NOMO-1 (cell line): ENCODE results near the gene PATJ.
"Not testable (repeated sequence)": the region's sequence is repeated elsewhere in the genome, so short reads cannot be mapped to it uniquely, and the experiment has no call there.

Source experiments
- DNase-seq, 2 experiments: peaks; one replicate each; lab custom pipeline; 2025; ENCODE audit not compliant: unreplicated experiment in 2 of 2; lab: John Stamatoyannopoulos, UW

PATJ gene

DNA sequence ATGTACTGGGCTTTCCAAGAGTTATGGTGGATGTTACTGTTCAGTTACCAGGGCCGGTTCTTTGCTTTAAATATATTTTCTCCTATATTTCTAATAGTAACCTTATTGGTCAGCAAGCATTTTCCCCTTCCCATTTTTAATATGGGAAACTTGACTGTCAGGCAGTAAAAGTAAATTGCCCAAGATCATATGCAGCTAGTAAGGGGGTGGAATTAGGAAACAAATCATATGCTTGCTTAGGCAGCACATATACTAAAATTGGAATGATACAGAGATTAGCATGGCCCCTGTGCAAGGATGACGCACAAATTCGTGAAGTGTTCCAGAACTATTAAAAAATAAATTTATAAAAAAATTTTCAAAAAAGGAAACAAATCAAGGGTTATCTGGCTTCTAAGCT is 73.9 kb downstream of the PATJ start:
- no peak for DNase-seq

DNA sequence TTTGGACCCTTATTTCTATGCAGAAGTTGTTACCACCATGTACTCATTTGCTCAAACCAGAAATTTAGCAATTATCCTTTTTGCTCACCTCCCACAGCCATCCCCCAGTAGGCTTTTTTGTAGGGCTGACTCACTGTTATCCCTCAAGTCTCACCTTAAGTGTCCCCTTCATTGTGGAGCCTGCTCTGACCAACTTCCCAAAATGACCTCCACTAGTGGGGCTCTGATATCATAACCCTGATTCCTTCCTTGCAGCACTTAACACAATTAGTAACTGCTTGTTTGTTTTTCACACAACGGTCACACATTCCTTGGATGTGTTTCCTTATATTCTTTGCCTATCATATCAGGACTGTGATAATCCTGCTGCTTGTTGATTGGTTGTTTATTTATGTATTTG is 76.7 kb downstream of the PATJ start:
- no peak for DNase-seq

DNA sequence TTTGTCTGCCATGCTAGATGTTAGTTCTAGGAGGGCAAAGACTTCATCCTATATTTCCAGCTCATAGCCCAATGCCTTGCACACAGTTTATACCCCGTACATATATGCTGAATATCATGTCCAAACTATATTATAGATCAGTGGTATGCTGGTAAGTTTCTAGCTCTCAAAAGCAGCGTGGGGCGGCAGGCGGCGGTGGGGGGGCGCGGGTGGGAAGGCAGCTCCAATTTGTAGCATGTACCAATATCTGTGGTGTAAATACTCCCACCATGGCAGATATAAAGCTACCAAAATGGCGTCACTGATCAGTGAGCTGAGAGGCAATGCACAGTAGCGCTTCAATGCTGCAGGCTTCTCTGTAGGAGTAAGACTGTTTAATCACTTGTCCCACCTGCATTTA is 77.1 kb downstream of the PATJ start:
- no peak for DNase-seq

DNA sequence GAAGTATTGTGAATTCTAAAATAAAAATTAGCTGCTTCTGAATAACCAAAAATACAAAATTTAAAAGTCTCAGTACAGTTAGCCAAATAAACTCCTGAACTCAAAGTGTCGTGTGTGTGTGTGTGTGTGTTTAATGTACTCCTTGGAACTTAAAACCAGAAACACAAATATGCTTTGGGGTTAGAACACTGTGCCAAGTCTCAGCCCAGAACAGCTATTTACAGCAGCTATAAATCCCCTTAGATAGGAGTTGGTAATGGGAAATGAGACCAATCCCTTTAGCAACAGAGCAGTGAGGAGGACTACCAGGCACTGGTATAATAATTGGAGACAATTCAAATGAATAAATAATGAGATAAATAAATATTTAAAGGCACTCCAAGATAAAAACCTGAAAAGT is 83.1 kb downstream of the PATJ start:
- no peak for DNase-seq

DNA sequence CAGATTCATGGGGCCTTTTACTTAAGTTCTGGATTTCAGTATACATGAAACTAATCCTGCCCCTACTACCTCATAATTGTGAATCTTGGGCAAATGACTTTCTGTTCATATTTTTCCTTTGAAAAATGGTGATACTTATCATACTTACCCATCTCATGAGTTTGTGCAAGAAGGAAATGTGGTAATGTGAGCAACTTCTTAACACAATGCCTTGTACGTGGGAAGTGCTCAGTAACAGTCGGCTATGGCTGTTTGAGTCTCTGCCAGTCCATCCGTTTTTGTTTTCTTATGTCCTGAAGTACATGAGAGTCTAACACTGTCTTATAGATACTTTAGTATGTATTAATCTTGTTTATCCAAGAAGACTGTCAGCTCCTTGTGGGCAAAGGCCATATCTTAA is 86.5 kb downstream of the PATJ start:
- DNase-seq = peak; percentile 38 to 60

DNA sequence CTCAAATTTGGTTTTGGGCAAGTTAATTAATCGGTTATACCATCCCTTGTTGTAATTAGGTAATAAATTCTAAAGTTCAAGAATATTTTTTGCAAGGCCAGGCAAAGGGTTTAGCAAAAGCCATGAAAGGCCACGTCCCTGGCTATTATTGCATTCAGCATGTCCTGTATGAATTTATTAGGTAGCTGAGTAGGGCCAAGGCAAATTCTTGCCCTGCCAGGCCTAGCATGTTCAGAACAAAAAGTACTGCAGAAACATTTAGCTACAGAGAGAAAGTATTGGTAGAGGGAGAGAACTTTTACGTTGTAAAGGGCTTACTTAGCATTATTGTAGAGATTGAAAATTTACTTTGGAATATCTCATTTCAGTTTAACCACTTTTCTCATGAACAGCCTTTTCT is 94.4 kb downstream of the PATJ start:
- DNase-seq = no peak

DNA sequence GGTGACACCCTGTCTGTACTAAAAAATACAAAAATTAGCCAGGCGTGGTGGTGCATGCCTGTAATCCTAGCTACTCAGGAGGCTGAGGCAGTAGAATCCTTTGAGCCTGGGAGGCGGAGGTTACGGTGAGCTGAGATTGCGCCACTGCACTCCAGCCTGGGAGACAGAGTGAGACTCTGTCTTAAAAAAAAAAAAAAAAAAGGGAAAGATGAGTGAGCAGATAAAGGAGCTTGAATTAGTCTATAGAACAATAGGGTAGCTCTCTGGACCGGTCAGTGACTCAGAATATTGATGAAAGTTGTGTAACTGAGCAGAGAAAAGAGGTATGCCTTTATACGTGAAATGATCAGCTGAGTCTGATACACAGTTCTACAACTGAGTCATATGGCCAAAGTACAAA is 95.3 kb downstream of the PATJ start:
- not testable (repeated sequence) for DNase-seq

DNA sequence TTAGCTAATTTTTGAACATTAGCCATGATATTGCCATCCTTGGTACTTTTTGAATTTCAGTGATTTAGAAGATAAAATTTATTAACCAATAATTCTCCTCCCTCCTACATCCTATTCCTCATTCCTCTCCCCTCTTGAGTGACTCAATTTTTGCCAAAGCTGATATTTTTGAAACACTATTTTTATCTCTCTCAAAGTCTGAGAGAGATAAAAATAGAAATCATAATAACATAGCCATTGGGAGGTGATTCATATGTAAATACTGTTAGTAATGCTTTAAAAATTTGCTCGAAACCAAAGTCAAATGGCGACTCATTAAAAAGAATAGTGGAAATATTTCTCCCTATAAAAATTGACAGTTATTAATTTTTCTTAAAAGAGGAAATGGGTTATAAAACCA is 97.4 kb downstream of the PATJ start:
- DNase-seq = no peak

DNA sequence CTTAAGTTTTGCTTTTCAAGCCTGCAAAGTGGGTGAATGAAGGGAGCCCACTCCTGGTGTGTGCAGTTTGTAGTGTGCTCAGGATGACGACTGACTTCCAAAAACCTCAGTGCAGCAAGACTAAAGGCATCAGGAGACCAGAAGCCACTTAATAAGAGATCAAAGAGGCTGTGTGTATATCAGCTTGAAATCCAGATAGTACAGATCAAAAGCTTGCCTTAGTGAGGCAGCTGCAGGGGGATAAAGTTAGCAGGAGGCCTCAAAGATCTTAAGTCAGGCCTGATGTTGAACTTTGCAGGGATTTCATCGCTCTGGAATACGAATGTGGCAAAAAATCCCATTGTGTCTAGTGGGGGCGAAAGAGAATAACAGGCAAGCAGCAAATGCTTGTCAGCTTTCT is 99.8 kb downstream of the PATJ start:
- DNase-seq = no peak

DNA sequence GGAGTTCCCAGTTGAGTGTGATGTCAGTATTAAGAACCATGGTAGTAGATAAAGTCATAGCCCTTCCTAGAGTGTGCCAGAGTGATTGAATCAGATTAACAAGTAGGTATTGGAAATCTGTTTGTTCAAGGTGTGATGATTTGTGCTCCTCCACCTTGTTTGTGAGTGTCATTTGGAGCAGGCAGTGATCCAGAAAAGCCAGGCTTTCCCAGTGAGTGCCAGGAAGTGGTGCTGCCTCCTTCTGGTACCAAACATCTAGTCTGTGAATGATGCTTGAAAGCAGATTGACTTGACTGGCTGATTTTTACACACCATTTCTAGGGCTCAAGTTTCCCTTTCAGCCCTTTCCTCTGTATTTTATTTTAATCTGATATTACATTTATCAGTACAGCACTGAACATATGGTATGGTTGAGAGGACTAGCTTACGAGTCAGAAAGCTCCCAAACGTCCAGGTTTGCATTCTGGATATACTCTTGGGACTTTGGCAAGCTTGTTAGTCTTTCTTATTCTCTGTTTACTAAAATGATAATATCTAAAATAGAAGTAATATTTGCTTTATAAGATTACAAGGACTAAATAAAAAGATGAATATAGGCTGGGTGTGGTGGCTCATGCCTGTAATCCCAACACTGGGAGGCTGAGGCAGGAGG is 100.7 kb downstream of the PATJ start:
- DNase-seq = no peak

DNA sequence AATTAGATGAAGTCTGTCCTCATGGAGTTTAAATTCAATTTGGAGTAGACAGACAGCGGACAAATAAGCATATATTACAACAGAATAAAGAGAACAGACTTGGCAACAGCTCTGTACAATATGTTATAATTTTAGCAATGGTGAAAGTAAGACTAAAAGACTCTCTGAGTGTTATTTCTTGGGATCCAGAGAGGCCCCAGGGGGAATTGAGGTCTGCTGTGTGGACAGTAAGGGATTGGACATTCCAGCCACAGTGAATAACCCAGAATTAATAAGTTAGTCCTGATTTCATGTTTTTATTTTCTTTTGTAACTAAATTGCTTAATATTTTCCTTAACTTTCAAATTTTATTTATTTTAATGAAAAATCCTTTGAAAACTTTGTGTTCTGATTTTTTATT is 101.7 kb downstream of the PATJ start:
- DNase-seq = no peak

DNA sequence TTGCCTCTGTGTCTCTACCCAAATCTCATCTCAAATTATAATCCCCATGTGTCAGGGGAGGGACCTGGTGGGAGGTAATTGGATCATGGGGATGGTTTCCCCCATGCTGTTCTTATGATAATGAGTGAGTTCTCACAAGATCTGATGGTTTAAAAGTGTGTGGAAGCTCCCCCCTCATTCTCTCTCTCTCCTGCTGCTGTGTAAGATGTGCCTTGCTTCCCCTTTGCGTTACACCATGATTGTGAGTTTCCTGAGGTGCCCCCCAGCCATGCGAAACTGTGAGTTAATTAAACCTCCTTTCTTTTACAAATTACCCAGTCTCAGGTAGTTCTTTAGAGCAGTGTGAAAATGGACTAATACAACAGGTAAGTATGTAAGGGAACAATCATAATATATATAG is 102.4 kb downstream of the PATJ start:
- not testable (repeated sequence) for DNase-seq

DNA sequence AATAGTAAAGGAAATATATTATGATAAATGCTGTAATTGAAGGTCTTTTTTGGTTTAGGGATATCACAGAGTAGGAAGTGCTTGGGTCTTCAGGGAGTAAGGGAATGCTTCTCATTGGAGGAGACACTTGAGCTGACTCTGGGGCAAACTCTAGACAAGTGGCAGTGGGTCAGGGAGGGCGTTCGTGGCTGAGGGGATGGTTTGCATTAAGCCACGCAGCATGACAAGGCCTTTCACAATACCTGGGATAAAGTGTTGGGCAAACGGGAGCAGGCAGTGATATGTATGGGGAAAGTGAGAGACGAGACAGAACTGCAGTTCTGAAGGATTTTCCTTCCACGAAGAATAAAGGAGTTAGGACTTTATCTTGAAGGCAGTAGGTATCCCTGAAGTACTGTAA is 109.0 kb downstream of the PATJ start:
- DNase-seq = no peak

DNA sequence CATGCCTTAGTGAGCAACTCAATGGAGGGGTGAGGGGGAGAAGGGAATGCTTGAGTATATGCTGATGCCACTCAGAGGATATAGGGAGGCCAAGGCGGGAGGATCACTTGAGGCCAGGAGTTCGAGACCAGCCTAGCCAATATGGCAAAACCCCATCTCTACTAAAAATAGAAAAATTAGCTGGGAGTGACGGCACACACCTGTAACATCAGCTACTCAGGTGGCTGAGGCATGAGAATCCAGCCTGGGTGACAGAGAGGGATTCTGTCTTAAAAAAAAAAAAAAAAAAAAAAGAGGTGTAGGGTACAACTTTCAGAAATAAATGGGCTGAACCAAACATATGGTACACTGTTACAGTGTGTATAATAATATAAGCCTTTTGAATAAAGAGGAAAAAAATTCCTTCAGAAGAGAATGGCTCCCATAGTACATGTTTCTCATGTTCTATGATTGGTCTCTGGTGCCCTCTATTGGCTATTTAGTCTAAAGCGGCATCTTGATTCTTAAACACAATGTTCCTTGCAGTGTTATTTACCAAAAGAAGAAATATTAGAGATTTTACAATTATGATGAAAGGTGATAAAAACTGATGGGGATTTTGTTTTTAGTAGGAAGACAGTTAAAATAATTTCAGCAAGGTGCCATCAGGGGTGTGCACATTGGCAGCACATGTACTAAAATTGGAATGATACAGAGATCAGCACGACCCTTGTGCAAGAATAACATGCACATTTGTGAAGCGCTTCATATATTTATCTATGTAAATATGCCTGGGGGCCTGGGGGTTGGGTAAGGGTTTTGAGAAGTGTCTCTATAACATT is 109.8 kb downstream of the PATJ start:
- DNase-seq = peak in 1 of 2 experiments; percentile 51

DNA sequence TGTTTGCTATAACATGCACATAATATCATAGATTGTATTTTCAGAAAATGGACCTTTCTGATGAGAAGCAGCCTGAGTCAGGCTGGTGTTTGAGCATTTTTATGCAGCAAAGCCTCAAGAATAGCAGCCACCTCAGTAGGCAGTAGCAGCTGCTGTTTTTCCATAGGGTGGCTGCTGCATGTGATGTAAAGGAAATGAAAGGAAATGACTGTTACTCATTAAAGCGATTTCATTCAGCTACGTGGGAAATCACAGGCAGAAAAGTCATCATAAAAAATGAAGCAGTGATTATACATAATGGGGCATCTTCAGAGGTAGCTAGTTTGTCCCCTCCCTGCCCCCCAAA is 110.4 kb downstream of the PATJ start:
- no peak for DNase-seq

DNA sequence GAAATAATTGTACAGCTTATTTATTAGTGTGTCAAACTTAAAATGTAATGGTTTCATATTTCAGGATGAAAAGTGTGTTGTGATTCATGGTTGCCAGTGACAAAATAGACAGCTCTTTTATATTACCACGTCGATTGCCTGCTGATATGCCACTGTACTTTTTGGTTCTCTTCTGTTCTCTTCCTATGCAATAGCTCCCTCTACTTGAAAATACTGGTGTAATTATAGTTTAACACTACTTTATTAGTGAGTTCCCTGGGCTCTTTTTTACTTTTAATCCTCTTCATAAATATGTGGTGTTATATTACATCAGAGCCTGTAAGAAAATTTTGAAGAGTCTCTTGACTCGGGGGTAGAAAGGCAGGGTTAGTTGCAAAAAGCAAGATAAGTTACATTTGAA is 111.3 kb downstream of the PATJ start:
- peak in 1 of 2 experiments; percentile 14 for DNase-seq

DNA sequence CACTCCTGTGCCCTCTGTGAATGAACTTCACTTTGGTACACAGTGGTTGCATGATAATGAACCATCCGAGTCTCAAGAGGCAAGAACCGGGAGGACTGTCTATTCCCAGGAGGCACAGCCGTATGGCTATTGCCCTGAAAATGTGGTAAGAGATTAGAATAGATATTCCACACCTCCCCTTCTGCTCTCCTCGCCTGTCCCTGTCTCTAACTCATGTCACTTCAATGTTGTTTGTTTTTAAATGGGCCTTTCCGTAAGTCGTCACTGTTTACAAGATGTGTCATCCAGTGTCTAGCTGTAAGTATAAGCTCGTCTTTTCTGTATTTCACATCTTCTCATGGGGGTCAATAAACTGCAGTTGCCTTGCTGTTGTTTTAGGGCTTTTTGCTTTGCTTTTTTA is 122.2 kb downstream of the PATJ start:
- DNase-seq = no peak

DNA sequence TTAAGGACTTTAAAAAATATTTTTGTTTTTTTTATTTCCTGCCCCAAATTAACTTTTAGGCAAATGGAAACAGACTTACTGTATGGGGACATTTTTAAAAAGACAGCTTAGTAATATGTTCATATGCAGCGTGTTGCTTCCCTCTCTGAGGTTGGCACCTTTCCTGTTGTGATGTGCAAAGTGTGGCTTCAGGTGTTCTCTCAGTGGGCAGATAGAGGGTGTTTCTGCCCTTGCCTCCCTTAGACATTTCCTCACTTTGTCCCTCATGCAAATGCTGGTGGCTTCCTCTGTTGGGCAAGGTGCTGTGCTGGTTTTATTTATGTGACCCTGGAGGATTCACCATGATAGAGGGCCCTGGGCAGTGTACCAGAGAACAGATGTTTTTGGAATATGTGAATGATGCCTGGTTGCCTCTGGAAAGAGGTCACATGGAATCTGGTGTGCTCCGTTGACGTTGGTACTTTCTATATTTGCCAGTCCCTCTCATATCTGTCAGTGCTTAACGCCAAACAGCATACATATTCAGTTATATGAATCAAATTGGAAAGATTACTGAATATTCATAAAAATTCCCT is 123.5 kb downstream of the PATJ start:
- DNase-seq = no peak

DNA sequence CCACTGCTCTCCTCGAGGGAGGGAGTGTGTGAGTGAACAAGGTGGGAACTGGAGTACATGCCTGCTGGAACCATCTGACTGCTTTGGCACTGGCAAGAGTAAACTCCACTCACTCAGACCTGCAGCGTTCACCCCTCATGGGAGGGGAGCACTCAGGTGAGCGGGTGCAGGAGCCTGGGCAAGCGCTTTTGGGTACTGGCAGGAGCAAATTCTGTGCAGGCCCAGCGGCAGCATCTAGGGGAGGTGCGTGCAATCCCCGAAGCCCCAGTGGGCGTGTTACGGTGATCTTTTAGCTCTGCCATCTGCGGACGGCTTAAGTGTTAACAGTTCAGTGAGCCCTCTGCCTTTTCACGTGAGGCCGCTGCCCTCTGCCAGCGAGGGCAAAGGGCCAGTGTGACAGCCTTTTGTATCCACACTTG is 127.4 kb downstream of the PATJ start:
- DNase-seq = no peak

DNA sequence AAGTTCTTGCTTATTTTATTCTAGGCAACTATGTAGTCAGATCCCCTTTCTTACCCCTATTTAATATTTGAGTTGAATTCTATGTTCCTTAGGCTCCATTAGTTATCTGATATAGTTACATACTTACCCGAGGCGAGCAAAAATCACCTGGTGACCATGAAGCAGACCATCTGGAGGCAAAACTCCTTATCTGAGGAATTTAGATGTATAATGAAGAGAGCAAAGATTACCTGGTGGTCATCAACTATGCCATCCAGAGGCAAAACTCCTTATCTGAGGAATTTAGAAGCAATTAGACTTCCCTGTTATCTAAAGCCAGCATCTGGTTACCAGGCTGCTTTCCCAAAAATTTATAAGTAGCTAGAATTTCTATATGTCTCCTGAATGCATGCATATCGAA is 129.9 kb downstream of the PATJ start:
- DNase-seq = no peak

DNA sequence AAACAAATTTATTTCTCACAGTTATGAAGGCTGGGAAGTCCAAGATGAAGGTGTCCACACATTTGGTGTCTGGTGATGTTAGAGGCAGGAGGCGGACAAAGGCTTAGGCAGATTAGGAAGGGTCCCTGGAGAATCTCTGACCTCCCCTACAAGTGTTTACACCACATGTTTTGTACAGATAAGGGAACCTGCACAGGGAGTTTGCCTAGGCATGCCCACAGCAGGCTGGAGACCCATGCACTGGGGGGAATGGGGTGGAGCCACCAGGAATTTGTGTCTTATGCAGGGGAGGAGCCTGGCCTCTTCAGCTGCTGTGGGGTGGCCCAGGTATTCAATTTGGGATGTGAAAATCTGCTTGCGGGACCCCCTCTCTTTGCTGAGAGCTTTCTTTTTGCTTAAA is 131.3 kb downstream of the PATJ start:
- no peak for DNase-seq

DNA sequence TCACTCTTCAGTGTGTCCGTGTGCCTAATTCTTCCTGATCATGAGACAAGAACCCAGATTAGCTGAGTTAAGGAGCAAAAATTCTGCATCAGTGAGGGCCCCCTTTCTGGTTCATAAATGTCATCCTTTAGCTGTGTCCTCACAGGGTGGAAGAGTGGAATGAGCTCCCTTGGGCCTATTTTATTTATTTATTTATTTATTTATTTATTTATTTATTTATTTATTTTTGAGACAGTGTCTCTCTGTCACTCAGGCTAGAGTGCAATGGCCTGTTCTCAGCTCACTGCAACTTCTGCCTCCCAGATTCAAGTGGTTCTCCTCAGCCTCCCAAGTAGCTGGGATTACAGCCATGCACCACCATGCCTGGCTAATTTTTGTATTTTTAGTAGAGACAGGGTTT is 131.7 kb downstream of the PATJ start:
- no peak for DNase-seq
